Upper lobe of left lung (tissue), 4 donors: ENCODE data around the gene ISOC2.

Experiments used
- CTCF ChIP-seq, 6 experiments: fragments of 450-650 bp in 4 of 6; fragments of 200-600 bp in 2 of 6; sonication (generic) in 2 of 6; IDR thresholded peaks; one replicate each; pipeline ENCODE4 v1.5.1; 2016 to 2019; ENCODE audit warnings: antibody characterized with exemption in 6 of 6
- EP300 ChIP-seq, 4 donors: sonication (generic); formaldehyde crosslinking; IDR thresholded peaks; one replicate each; pipeline ENCODE4 v1.5.1; 2017; ENCODE audit warnings: antibody characterized with exemption in 4 of 4, control low read depth in 2 of 4
- POLR2A ChIP-seq, 4 donors: fragments of 450-650 bp; IDR thresholded peaks; one replicate each; pipeline ENCODE4 v1.5.1; 2016 to 2017; ENCODE audit warnings: antibody characterized with exemption in 4 of 4, mild to moderate bottlenecking in 2 of 4
- POLR2AphosphoS5 ChIP-seq, 2 donors: sonication (generic); formaldehyde crosslinking; IDR thresholded peaks; one replicate each; pipeline ENCODE4 v1.5.1; 2017; ENCODE audit warnings: antibody characterized with exemption in 2 of 2

GRCh38 chr19:55463583-55464031, 2.2 kb upstream of the ISOC2 start:
- TF ChIP-seq POLR2AphosphoS5 (IDR thresholded peaks at IDR 0.05) (no peak), CTCF (IDR thresholded peaks at IDR 0.05) (no peak), POLR2A (IDR thresholded peaks at IDR 0.05) (no peak), EP300 (IDR thresholded peaks at IDR 0.05) (no peak)
